ENCODE measurements around the gene PDE4A. TPM values are rescaled to one million over a fixed set of nuclear protein-coding genes. Genes with fewer than 3 reads are reported as not detected.

Gene PDE4A
- total RNA-seq, 1 donor from 2014 or later, result 1.8 TPM

- peaks cover 80% of the 10 kb centered on the region for H3K27me3 ChIP-seq (ENCODE audit: control insufficient read depth, insufficient read depth, low read length)
- H3K36me3 ChIP-seq (ENCODE audit: control insufficient read depth, insufficient read depth, low read length), result no peaks in the 10 kb centered on the region
- no peak for TF ChIP-seq CTCF (IDR thresholded peaks at IDR 0.05; ENCODE audit: insufficient read depth, low read length, poor library complexity, severe bottlenecking)
- no peak overlapping the region for H3K4me3 ChIP-seq (ENCODE audit: low read depth, low read length)
- no peak for DNase-seq (ENCODE audit: low read depth)
These were observed 1.1 kb downstream of the PDE4A start for GRCh38 chr19:10421240-10422045.

GRCh38 chr19:10422046-10422461, 1.7 kb downstream of the PDE4A start:
- no peaks in the 10 kb centered on the region for H3K36me3 ChIP-seq (ENCODE audit: control insufficient read depth, insufficient read depth, low read length)
- H3K27me3 ChIP-seq (ENCODE audit: control insufficient read depth, insufficient read depth, low read length), result peaks cover 74% of the 10 kb centered on the region
- no peak for DNase-seq (ENCODE audit: low read depth)
- no peak overlapping the region for H3K4me3 ChIP-seq (ENCODE audit: low read depth, low read length)
- no peak for TF ChIP-seq CTCF (IDR thresholded peaks at IDR 0.05; ENCODE audit: insufficient read depth, low read length, poor library complexity, severe bottlenecking)

- peaks cover 67% of the 10 kb centered on the region for H3K27me3 ChIP-seq (ENCODE audit: control insufficient read depth, insufficient read depth, low read length)
- TF ChIP-seq CTCF (IDR thresholded peaks at IDR 0.05; ENCODE audit: insufficient read depth, low read length, poor library complexity, severe bottlenecking), result no peak
- H3K4me3 ChIP-seq (ENCODE audit: low read depth, low read length), result no peak overlapping the region
- no peaks in the 10 kb centered on the region for H3K36me3 ChIP-seq (ENCODE audit: control insufficient read depth, insufficient read depth, low read length)
- DNase-seq (ENCODE audit: low read depth), result no peak
These were observed 2.5 kb downstream of the PDE4A start for GRCh38 chr19:10422846-10423245.

- H3K27me3 ChIP-seq (ENCODE audit: control insufficient read depth, insufficient read depth, low read length), result peaks cover 54% of the 10 kb centered on the region
- no peak overlapping the region for H3K4me3 ChIP-seq (ENCODE audit: low read depth, low read length)
- DNase-seq (ENCODE audit: low read depth), result no peak
- TF ChIP-seq CTCF (IDR thresholded peaks at IDR 0.05; ENCODE audit: insufficient read depth, low read length, poor library complexity, severe bottlenecking), result peak; percentile 94
- H3K36me3 ChIP-seq (ENCODE audit: control insufficient read depth, insufficient read depth, low read length), result no peaks in the 10 kb centered on the region
These were observed 3.8 kb downstream of the PDE4A start for GRCh38 chr19:10424011-10424637.

- Histone ChIP-seq H3K27me3 (ENCODE audit: control insufficient read depth, insufficient read depth, low read length) (peaks cover 38% of the 10 kb centered on the region), H3K36me3 (ENCODE audit: control insufficient read depth, insufficient read depth, low read length) (no peaks in the 10 kb centered on the region), H3K4me3 (ENCODE audit: low read depth, low read length) (no peak overlapping the region)
- no peak for TF ChIP-seq CTCF (IDR thresholded peaks at IDR 0.05; ENCODE audit: insufficient read depth, low read length, poor library complexity, severe bottlenecking)
- DNase-seq (ENCODE audit: low read depth), result no peak
These were observed 6.8 kb downstream of the PDE4A start for GRCh38 chr19:10427169-10427568.
